ENCODE data around the gene SOS2. TPM values are rescaled to one million over a fixed set of nuclear protein-coding genes. Genes with fewer than 3 reads are reported as not detected.

The SOS2 gene
- total RNA-seq, 1 experiment from 2014 or later: 13.9 TPM

GRCh38 chr14:50117456-50117855, 113.9 kb downstream of the SOS2 start:
- H3K9me3 Mint-ChIP-seq (ENCODE audit: unreplicated experiment): no peaks in the 10 kb centered on the region
- intact Hi-C loops (cut with micrococcal nuclease; ENCODE audit: unreplicated experiment): loop anchor here (5.0 kb wide), 1 partner anchor 415 kb away; the partner anchor contains the start of gene MAP4K5
- H3K4me3 Mint-ChIP-seq (ENCODE audit: unreplicated experiment): no peak overlapping the region
- no peaks in the 10 kb centered on the region for H3K27me3 ChIP-seq (replicated peaks; ENCODE audit: control insufficient read depth, insufficient read depth, low read length)
- H3K4me1 ChIP-seq: 0 out of 2 replicates have a peak, but pooled peaks cover 4% of the 10 kb centered on the region
- no peaks in the 10 kb centered on the region for H3K9me3 ChIP-seq
- H3K27me3 Mint-ChIP-seq (ENCODE audit: insufficient read depth, unreplicated experiment): no peaks in the 10 kb centered on the region
- H3K27ac Mint-ChIP-seq (ENCODE audit: unreplicated experiment): no peak overlapping the region
- H3K36me3 ChIP-seq (ENCODE audit: control insufficient read depth, insufficient read depth, low read length): no peaks in the 10 kb centered on the region
- TF ChIP-seq CTCF (IDR thresholded peaks at IDR 0.05; ENCODE audit: insufficient read depth in 1 of 2, low read depth in 1 of 2, low read length in 1 of 2, severe bottlenecking in 1 of 2, unreplicated experiment in 1 of 2): no peak
- ChIA-PET POLR2A (no interaction called here), CTCF (no interaction called here)
- no TSS peak for BruUV-seq (replicated peaks)
- peaks cover 37% of the 10 kb centered on the region for H3K36me3 Mint-ChIP-seq (ENCODE audit: insufficient read depth, unreplicated experiment)
- H3K4me3 ChIP-seq (ENCODE audit: low read depth, low read length): no peak overlapping the region
- DNase-seq: no peak
- H3K4me1 Mint-ChIP-seq (ENCODE audit: low read depth, unreplicated experiment): no peaks in the 10 kb centered on the region

- Mint-ChIP-seq H3K36me3 (ENCODE audit: insufficient read depth, unreplicated experiment) (peaks cover 42% of the 10 kb centered on the region), H3K4me3 (ENCODE audit: unreplicated experiment) (peak overlapping the region; percentile 96), H3K4me1 (ENCODE audit: low read depth, unreplicated experiment) (no peaks in the 10 kb centered on the region), H3K9me3 (ENCODE audit: unreplicated experiment) (no peaks in the 10 kb centered on the region), H3K27me3 (ENCODE audit: insufficient read depth, unreplicated experiment) (no peaks in the 10 kb centered on the region), H3K27ac (ENCODE audit: unreplicated experiment) (peak overlapping the region; percentile 99)
- no peaks in the 10 kb centered on the region for H3K27me3 ChIP-seq (replicated peaks; ENCODE audit: control insufficient read depth, insufficient read depth, low read length)
- no peaks in the 10 kb centered on the region for H3K36me3 ChIP-seq (ENCODE audit: control insufficient read depth, insufficient read depth, low read length)
- ChIA-PET POLR2A (interaction anchor here (0.6 to 1.2 kb wide), 3 partner anchors 249 to 425 kb away, joined by 3 to 5 read pairs (median 4); no protein-coding TSS in a partner anchor), CTCF (interaction anchor here (1.3 kb wide), 2 partner anchors 263 to 264 kb away, joined by 4 read pairs; partner anchors contain the start of gene NEMF)
- BruUV-seq (replicated peaks): TSS peak; percentile 100
- no peak for DNase-seq
- no peak for TF ChIP-seq CTCF (IDR thresholded peaks at IDR 0.05; ENCODE audit: insufficient read depth in 1 of 2, low read depth in 1 of 2, low read length in 1 of 2, severe bottlenecking in 1 of 2, unreplicated experiment in 1 of 2)
- H3K4me3 ChIP-seq (ENCODE audit: low read depth, low read length): peak overlapping the region; percentile 92
- intact Hi-C loops (cut with micrococcal nuclease; ENCODE audit: unreplicated experiment): loop anchor here (5.0 kb wide), 1 partner anchor 415 kb away; the partner anchor contains the start of gene MAP4K5
- H3K4me1 ChIP-seq: 0 out of 2 replicates have a peak, but pooled peaks cover 4% of the 10 kb centered on the region
- no peaks in the 10 kb centered on the region for H3K9me3 ChIP-seq
Observed at GRCh38 chr14:50116966-50117365, 114.4 kb downstream of the SOS2 start.

- ChIA-PET CTCF (interaction anchor here (0.6 to 1.3 kb wide), 4 partner anchors 129 to 285 kb away, joined by 3 to 8 read pairs (median 4); partner anchors contain the start of gene NEMF), POLR2A (interaction anchor here (0.5 to 1.2 kb wide), 7 partner anchors 123 to 424 kb away, joined by 3 to 7 read pairs (median 4); partner anchors contain the start of gene NEMF)
- Mint-ChIP-seq H3K9me3 (ENCODE audit: unreplicated experiment) (no peaks in the 10 kb centered on the region), H3K27ac (ENCODE audit: unreplicated experiment) (peak within 1 kb of the TSS; percentile 99), H3K4me3 (ENCODE audit: unreplicated experiment) (peak within 1 kb of the TSS; percentile 96), H3K27me3 (ENCODE audit: insufficient read depth, unreplicated experiment) (no peaks in the 10 kb centered on the region), H3K4me1 (ENCODE audit: low read depth, unreplicated experiment) (no peaks in the 10 kb centered on the region), H3K36me3 (ENCODE audit: insufficient read depth, unreplicated experiment) (peaks cover 48% of the 10 kb centered on the region)
- Histone ChIP-seq H3K4me3 (ENCODE audit: low read depth, low read length) (peak within 1 kb of the TSS; percentile 92), H3K27me3 (replicated peaks; ENCODE audit: control insufficient read depth, insufficient read depth, low read length) (no peaks in the 10 kb centered on the region), H3K36me3 (ENCODE audit: control insufficient read depth, insufficient read depth, low read length) (no peaks in the 10 kb centered on the region), H3K9me3 (no peaks in the 10 kb centered on the region), H3K4me1 (0 out of 2 replicates have a peak, but pooled peaks cover 4% of the 10 kb centered on the region)
- DNase-seq: peak; percentile 91 to 96
- intact Hi-C loops (cut with micrococcal nuclease; ENCODE audit: unreplicated experiment): loop anchor here (5.0 kb wide), 1 partner anchor 416 kb away; the partner anchor contains the start of gene MAP4K5
- no peak for TF ChIP-seq CTCF (IDR thresholded peaks at IDR 0.05; ENCODE audit: insufficient read depth in 1 of 2, low read depth in 1 of 2, low read length in 1 of 2, severe bottlenecking in 1 of 2, unreplicated experiment in 1 of 2)
- no TSS peak for BruUV-seq (replicated peaks)
Observed at GRCh38 chr14:50116181-50116956, 115.0 kb downstream of the SOS2 start, which contains the start of gene VCPKMT. Gene VCPKMT, minus strand, starts transcription at chr14:50116572. Its CDS starts 20 bp downstream, at chr14:50116552.

Data from Caco-2 (cell line).